Anterior cingulate cortex (tissue), 58 donors: Measurements from ENCODE around the gene ZNF143.
"Not testable (repeated sequence)": the region's sequence is repeated elsewhere in the genome, so short reads cannot be mapped to it uniquely, and the experiment has no call there.

Experiments
- DNase-seq, 58 donors: peaks; one replicate each; lab custom pipeline; 2025; lab: John Stamatoyannopoulos, UW

The ZNF143 gene

DNA sequence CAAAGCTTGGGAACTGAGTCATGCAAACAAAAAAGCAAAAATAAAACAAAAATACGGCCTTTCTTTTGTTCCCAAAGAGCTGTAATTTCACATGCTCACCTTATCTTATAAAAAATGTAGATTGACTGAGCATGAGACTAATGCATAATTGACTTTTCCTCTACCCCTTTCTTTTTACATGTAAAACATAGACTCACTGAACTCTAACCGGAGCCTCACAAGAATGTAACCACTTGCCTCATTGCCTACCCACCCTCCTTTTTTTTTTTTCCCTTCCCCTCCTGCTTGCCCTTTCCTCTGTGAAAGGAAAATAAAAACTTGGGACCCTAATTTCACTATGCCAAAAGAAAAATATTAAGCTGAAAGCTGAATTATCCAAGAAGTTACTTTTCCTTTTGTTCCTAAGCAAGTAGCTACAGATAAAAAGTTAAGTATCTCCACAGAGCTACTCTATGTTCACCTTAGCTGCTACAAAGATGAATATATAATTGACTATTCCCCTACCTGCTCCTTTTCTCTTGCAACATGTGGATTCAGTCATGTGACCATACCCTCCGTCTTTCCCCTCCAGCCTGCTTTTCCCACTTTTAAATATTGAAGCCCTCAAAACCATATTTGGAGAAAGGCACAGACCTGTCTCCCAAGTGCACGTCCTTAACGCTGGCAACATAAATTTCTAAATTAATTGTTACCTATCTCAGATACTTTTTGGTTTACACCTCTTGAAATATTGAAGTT lies 73.1 kb downstream of the ZNF143 start:
- DNase-seq: no peak

DNA sequence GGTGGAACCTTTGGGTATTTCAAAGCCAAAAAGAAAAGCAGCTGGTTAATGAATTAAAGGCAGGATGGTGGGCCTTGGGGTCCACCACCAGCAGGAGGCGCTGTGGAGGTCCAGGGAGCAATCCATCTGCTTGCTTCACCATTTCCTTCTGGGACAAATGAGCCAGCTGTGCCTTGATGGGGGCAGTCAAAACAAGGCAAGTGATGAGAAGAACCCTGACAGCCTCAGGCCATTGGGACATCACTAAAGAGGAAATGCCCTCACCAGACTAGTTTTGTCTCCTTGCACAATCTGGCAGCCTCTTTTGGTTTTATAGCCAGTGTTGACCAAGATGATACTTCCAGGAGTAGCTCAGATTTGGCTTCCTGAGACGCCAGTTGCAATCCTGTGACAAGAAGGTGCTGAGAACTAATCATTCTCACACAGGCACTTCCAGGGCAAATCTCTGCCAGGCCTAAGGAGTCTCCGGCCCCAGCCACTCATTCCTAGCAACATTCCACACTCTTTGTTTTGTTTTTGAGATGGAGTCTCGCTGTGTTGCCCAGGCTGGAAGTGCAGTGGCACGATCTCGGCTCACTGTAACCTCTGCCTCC lies 74.5 kb downstream of the ZNF143 start:
- peak in 26 of 58 donors; percentile 2 to 52 (median 10) for DNase-seq

DNA sequence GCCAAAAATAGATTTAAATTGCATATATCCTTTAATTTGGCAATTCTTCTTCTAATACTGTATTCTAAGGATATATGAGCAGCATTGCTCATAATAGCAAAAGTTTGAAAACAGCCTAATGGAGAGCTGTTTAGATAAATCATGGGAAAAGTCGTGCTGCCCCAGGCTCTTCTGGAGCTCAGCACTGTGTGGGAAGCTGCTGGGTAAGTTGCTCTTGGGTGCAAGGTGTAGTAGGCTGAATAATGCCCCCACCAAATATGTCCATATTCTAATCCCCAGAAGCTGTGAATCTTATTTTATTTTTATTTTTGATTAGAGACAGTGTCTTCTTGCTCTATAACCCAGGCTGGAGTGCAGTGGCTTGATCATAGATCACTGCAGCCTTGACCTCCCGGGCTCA lies 77.7 kb downstream of the ZNF143 start:
- no peak for DNase-seq

DNA sequence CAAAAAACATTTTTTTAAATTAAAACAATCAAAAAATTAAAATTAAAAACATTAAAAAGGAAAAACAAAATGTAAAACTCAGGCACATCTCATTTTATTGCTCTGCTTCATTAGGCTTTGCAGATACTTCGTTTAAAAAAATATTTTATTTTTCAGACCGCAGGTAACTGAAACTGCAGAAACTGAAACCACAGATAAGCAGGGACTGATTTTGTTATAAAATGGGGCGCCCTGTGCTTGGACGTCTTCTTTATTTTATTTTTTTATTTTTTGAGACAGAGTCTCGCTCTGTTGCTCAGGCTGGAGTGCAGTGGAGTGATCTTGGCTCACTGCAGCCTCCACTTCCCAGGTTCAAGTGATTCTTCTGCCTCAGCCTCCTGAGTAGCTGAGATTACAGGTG lies 88.4 kb downstream of the ZNF143 start:
- not testable (repeated sequence) for DNase-seq

DNA sequence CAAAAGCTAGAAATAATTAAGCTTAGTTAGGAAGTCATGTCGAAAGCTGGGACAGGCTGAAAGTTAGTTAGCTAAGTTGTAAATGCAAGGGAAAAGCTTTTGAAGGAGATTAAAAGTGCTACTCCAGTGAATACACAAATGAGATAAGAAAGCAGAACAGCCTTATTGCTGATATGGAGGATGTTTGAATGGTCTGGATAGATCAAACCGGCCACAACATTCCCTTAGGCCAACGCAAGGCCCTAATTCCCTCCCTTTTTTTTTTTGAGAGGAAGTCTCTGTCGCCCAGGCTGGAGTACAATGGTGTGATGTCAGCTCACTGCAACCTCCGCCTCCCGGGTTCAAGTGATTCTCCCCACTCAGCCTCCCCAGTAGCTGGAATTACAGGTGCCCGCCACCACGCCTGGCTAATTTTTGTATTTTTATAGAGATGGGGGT lies 89.4 kb downstream of the ZNF143 start:
- DNase-seq: no peak

DNA sequence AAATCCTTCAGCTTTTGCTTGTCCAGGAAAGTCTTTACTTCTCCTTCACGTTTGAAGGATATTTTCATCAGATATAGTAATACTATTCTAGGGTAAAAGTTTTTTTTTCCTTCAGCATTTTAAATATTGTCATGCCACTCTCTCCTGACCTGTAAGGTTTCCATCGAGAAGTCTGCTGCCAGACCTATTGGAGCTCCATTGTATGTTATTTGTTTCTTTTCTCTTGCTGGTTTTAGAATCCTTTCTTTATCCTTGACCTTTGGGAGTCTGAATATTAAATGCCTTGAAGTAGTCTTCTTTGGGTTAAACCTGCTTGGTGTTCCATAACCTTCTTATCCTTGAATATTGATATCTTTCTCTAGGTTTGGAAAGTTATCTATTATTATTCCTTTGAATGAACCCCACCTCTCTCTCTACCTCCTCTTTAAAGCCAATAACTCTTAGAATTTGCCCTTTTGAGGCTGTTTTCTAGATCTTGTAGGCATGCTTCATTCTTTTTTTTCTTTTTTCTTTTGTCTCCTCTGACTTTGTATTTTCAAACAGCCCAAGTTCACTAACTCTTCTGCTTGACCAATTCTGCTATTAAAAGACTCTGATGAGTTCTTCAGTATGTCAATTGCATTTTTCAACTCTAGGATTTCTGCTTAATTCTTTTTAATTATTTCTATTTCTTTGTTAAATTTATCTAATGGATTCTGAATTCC lies 100.6 kb downstream of the ZNF143 start:
- no peak for DNase-seq

DNA sequence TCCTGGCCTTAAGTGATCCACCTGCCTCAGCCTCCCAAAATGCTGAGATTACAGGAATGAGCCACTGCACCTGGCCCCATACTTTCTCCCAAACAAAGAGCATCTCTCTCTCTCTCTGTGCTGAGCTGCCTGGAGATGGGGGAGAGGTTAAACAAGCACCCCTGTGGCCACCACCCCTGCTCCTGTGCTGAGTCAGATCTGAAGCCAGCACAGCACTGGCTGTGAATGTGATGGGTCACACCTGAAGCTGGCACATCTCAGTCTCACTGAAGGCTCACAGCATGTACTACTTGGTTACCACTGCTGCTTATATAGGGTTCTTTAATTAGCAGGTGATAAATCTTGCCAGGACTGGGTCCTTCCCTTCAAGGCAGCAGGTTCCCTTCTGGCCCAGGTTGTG lies 101.9 kb downstream of the ZNF143 start:
- DNase-seq: no peak

DNA sequence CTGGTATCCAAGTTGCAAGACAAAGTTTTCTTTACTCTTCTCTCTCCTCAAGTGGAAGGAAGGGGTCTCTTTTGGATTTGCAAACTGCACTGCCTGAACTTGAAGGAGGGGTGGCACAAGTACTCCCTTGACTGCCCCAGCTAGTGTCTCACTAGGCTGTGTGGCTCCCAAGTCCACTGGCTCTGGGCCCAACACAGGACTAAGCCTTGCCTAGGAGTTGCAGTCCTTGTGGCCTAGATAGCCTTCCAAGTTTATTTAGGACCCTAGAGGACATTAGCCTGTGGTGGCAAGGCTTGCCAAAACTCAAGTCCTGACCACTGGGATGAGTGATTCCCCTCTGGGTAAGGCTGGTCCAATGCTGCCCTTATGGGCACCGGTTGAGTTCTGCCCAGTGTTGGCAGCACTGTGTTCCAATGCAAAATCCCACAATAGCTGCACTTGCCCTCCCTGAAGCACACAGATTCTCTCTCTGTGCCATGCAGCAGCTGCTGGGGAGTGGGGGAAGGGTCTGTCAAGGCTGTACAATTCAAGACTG lies 102.5 kb downstream of the ZNF143 start:
- no peak for DNase-seq

DNA sequence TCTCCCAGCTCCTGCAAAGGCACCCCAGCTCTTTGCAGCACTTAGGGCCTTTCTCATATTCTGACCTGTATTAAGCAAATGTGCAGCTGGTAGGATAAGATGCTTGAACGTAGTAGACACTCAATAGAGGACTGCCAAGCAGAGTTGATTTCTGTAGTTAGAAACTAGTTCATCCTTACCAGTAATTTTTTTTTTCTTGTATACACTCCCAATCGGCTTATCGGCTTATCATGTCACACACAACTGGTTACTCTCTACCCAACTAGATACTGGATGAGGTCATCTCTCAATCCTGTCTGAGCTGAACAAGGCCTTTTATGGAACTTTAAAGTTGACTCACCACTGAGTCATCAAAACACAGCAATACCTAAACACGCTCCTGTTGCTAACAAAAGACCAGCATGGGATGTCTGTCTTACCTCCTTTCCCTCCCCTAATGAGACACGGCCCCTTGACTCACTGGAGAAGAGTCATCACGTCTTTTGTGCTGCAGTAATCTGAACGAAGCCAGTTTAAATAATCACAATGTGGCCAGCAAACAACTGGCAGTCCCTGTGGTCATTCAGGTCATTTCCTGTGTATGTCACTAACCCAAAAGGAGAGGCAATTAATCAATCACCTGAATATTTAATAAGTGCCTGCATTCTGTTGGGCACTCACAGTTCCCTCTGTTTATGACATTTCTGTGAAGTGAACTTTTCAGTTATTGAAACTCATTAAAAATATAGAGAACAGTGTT lies 105.2 kb downstream of the ZNF143 start:
- no peak for DNase-seq

DNA sequence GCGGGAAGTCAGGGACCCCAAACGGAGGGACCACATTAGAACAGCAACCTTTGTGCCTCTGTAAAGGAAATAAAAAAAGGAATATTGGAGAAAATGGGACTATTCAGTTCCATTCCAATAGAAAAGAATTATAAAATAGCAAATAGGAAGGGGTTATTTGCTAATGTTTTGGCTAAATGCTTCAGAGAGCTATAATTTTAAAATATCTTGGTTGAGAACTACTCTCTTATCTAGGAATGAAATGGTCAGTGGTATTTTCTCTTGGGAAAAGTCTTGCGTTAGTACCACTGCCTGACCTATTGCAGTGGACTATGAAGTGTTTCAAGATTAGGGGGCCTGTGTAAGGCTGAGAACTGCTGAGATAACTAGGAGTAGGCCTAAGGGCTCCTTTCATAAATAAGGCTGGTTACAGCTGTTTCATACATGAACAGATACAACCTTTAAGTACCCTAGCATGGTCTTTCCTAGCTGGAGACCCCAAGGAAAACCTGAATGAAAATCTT lies 105.8 kb downstream of the ZNF143 start:
- DNase-seq: no peak

DNA sequence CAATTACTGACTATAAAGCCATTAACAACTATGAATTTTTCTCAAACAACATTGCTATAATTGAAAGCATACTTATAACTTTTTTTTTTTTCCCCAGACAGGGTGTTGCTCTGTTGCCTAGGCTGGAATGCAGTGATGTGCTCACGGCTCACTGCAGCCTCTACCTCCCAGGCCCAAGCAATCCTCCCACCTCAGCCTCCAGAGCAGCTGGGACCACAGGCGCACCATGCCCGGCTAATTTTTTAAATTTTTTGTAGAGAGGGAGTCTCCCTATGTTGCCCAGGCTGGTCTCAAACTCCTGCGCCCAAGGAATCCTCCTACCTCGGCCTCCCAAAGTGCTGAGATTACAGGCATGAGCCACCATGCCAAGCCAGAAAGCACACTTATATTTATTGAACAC lies 106.6 kb downstream of the ZNF143 start:
- no peak for DNase-seq

DNA sequence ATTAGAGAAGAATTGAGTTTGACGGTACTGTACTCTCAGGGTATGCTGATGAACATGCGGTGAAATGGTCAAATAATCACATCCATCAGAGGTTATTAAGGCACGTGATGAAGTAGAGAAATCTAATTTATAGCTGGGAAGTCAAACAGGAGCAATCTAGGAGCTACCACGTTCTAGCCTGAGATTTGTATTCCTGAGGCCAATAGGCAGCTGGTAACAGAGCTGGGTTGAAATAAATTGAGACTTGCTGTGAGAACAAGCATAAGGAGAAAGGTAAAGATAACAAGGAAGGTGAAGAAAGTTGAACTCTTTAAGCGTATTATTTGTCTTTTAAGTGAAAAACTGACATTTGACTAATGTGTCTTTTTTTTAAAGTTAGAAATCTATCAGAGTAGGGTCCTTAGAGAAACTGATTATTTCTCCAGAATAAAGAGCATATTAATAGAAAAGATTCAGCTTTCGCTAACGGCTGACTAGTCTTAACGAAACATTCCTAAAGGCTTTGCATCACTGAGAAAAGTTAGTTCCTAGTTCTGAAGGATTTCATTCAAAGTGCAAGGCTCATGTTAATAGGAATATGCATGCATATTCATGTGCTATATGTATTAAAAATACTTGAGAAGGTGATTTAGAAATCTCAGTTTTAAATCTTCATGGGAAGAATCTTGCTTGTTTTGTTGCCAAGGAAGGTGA lies 107.5 kb downstream of the ZNF143 start:
- no peak for DNase-seq

DNA sequence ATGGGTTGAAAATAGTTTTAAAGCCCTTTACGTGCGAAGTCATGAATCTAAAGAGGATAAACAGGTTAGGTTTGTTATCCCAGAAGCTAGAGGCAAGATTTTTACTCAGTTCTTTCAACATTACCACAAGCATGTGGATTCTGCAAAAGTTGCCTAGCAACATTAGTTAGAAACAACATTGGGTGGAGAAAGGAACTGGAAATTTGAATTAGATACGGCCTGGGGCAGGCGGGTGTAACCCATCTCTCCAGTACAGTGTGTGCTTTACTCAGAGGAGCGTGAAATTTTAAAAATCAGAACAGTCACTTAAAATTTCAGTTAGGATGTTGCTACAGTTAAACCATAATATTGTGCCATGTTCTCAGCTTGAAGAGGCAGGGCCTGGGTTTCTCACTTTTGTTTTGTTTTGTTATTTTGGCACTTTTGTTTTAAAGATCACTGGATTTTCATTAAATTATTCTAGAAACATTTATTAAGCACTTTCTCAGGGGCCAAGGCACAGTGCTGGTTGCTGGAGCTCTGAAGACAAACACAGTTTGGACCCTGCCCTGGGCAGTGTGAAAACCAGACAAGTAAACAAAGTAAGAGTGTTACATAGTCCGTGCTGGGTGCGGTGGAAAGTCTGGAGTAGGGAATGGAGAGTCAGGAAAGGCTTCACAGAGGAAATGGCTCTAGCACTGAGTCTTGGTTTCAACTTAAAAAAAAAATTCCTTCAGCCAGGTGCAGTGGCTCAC lies 108.2 kb downstream of the ZNF143 start:
- DNase-seq: no peak

DNA sequence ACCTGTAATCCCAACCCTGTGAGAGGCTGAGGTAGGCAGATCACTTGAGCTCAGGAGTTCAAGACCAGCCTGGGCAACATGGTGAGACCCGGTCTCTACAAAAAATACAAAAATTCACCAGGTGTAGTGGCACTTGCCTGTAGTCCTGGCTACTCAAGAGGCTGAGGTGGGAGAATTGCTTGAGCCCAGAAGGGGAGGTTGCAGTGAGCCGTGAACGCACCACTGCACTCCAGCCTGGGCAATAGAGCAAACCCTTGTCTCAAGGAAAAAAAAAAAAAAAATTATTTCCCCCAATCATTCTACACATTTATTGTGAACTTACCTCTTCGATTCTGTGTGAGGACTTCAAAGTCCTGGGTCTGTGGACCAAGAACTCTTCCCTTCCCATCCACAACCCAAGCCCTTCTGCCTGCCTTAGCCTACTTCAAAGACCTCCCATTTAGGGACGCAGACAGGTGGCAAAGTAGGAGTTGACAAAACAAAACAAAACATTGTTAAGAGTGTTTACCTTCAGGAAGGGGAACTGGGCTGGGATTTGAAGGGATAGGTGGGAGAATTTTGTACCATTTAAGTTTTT lies 108.9 kb downstream of the ZNF143 start:
- no peak for DNase-seq

DNA sequence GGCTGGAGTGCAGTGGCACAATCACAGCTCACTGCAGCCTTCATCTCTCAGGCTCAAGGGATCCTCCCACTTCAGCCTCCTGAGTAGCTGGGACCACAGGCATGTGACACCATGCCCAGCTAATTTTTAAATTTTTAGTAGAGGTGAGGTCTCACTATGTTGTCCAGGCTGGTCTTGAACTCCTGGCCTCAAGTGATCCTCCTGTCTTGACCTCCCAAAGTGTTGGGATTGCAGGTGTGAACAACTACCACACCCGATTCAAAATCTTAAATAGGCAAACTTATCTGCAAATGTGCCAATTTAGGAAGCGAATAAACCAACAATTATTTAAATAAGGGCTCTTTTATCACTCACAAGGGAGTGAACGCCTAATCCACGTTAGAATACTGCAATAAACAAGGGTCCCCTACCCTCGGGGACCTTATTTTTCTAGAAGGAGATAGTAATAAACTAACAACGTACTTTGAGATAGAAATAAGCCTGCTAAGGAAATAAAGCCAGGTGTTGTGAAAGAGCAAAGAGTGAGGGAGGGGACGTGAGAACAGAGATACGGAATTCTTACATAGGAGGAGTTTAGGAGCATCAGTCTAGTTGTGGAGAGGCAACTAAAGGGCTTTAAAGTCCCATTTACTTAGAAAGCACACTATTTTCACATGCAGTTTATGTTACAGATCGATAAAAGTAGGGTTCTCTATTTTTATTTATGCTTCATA lies 109.7 kb downstream of the ZNF143 start:
- DNase-seq: no peak

DNA sequence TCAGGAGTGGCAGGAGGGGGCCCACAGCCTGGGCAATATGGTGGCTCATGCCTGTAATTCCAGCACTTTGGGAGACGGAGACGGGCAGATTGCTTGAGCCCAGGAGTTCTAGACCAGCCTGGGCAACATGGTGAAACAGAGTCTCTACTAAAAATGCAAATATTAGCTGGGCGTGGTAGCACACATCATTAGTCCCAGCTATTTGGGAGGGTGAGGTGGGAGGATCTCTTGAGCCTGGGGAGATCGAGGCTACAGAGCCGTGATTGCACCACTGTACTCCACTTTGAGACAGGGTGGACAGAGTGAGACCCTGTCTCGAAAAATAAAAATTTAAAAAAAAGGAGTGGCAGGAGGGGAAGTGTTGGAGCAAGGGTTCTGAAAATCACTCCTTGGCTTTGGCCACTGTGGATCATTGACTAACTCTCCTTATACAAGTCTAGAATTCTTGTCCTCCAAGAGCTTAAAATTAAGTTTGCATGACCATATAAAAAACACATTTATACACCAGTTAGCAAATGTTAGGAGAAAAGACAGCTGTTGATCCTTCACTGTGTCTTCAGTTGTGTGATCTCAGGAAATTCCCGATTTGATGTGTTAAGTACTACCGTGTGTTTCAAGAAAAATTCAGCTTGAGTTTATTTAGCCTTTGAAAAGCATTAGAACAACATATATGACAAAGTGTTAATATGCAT lies 110.4 kb downstream of the ZNF143 start:
- no peak for DNase-seq

DNA sequence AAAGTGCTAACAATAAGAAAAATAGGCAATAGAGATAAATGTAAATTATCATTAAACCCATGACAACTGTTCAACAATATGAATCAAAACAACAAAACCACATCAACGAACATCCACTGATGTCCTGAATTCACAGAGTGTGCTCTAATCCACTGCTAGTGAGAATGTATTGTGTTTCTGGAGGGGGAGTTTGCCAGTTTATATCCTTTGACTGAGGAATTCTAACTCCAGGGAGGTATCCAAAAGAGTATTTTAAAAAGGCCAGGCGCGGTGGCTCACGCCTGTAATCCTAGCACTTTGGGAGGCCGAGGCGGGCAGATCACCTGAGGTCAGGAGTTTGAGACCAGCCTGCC lies 110.9 kb downstream of the ZNF143 start:
- DNase-seq: no peak
